GM12874 (cell line): ENCODE data around the gene RAP1GAP.

Source experiments
- TF ChIP-seq, protein P1 (sequence below): IDR thresholded peaks from 2 replicates; pipeline ENCODE4 v1.5.1; 2011; ENCODE audit warnings: low read depth, mild to moderate bottlenecking, control low read depth, low read length, moderate library complexity; ENCODE audit not compliant: insufficient read depth

Gene RAP1GAP

DNA sequence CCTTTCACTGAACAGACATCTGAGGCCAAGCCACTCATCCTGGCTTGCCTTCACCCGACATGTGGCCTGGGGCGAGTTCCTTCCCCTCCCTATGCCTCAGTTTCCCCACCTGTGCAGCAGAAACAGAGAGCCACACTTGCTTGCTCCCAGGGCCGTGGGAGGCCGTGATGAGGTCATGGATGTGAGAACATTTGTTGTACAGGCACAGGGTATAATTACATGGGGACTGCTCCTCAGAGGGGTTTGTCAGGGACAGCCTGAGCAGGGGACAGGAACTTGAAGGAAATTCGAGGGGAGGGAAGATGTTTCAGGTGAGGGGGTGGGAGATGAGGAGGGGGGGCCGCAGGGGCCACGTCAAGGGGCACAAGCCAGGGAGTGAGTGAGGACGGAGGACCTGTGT is 103.9 kb downstream of the RAP1GAP start:
- TF ChIP-seq, protein P1, sequence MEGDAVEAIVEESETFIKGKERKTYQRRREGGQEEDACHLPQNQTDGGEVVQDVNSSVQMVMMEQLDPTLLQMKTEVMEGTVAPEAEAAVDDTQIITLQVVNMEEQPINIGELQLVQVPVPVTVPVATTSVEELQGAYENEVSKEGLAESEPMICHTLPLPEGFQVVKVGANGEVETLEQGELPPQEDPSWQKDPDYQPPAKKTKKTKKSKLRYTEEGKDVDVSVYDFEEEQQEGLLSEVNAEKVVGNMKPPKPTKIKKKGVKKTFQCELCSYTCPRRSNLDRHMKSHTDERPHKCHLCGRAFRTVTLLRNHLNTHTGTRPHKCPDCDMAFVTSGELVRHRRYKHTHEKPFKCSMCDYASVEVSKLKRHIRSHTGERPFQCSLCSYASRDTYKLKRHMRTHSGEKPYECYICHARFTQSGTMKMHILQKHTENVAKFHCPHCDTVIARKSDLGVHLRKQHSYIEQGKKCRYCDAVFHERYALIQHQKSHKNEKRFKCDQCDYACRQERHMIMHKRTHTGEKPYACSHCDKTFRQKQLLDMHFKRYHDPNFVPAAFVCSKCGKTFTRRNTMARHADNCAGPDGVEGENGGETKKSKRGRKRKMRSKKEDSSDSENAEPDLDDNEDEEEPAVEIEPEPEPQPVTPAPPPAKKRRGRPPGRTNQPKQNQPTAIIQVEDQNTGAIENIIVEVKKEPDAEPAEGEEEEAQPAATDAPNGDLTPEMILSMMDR, result no peak

DNA sequence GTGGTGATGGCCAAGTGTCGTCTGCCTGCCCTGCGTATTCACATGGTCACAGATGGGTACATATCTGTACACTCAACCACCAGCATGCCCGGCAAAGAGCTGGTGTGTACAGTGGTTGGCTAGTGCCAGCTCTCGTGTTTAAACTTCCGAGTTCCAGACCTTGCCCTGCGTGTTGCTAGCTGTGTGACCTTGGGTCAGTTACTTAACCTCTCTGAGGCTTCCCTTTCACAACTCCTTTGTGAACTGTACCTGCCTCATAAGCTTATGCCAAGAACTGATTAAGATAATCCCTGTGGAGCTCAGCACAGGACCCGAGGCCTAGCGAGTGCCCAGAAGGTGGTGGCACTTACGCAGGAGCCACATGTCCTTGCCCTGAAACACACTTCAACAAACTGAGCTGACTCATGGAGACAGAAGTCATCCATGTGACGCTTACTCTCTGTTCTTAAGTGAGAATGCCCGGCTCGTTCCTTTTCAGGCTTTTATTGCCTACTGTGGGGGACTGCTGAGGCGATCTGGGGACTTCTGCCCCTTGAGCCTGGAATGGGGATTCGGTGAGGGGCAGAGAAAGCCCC is 104.5 kb downstream of the RAP1GAP start:
- TF ChIP-seq, protein P1, result no peak

DNA sequence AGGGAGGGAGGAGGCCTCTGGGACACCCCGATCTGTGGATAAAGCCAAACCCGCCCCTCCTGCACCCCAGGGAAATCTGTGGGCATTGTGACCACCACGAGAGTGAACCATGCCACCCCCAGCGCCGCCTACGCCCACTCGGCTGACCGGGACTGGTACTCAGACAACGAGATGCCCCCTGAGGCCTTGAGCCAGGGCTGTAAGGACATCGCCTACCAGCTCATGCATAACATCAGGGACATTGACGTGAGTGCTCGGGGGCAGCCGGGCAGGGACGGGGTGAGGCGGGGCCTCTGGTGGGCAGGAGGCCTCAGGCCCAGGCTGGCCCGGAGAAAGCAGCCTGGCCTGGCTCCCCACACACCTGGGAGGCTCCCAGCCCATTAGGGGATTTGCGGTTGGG is 105.2 kb downstream of the RAP1GAP start:
- TF ChIP-seq, protein P1, result no peak

DNA sequence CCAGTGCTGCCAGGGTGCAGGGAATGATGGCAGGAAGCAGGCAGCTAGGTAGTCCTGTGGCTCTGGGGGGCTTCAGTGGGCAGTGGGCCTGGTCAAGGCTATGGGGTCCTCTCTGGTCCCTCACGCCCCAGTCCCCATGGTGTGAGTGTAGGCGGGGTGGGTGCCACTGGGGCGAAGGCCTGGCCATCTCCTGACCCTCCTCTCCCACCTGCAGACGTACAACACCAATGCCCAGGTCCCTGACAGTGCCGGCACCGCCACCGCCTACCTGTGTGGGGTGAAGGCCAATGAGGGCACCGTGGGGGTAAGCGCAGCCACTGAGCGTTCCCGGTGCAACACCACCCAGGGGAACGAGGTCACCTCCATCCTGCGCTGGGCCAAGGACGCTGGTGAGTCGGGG is 106.3 kb downstream of the RAP1GAP start:
- TF ChIP-seq, protein P1, result no peak

DNA sequence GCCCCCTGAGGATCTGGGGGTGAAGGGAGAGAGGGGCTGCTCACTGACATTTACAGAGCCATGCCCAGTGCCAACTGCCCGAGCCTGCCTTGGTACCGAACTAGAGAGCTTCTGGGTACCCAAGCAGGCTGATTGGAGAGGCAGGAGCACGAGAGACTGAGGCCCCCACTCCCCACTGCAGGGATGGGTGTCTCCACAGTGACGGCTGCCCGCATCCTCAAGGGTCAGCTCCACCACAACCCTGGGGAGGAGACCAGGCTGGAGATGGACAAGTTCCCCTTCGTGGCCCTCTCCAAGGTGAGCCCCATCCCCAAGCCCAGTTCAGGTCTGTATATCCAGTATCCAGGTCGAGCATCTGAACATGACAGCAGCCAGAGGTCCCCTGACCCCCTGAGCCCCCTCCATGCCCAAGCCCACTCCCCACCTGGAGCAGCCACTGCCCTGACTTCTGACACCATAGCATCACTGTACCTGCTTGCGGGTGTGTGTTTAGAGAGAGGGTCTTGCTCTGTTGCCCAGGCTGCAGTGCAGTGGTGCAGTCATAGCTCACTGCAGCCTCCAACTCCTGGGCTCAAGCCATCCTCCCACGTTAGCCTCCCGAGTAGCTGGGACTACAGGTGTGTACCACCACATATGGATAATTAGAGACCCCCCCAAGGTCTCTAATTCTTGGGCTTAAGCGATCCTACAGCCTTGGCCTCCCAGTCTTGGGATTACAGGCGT is 108.1 kb downstream of the RAP1GAP start:
- TF ChIP-seq, protein P1, result no peak

DNA sequence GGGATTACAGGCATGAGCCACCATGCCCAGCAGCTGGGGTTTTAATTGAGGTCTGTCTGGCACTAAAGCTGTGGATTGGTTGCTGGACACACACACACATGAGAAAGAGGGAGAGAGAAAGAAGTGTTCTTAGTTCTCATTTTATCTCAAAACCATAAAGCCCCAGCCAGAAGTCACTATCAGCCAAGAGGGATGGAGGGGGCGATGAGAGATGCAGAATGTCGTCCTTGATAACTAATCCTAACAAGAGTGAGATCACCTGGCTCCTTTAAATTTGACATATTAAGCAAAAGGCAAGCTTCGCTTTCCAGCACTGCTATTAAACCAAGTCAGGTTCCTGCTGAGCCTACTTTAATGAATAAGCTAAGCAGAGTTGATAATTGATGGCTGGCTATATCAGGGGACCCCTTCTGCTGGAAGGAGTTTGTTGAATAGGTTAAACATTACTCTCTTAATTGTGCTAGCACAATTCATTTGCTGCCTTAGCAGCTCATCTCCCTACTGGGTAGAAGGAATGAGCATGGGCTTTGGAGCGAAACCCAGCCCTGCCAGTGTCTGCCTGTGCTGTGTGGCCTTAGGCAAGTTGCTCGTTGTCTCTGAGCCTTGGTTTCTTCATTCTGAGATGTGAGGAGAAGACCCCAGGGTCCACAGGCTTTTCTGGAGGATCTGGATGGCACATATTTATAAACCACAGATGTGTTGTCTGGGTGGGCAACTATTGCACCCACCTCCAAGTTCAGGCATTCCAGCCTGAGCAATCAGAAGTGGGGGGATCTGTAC is 109.2 kb downstream of the RAP1GAP start:
- TF ChIP-seq, protein P1, result no peak

DNA sequence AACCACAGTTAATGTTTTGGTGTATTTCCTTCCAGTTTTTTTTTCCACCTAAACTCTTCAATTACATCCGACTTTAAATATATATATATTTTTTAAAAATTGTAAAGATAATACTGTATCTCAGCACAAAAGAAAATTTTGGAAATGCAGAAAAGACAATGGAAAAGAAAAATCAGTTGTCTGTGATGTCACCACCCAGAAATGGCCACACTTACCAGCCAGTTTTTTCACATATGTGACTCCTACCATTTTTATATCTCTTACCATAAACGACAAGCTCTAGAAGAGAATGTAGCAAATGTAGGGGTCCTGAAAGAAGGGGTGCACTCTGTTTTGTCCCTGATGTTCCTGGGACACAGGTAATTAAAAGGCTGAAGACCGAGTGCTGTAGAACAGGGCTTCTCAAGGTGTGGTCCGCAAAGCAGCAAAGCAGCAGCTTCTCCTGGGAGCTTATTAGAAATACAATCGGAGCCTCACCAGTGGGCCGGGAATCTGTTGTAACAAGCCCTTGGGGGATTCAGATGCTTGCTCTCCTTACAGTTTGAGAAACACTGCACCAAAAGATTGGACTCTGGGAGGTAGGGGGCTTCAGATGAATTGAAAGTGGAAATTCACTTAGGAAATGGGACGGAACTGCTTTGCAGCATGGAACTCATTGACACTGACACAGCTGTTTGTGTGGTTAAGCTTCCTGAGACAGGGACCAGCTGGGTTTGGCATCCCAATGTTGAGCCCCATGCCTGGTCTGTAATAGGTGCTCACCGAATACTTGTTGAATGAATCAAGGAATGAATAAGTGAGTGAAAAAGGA is 115.8 kb downstream of the RAP1GAP start:
- TF ChIP-seq, protein P1, result no peak
